H1 (cell line): ENCODE results near the gene HSPB1. TPM values are rescaled to one million over a fixed set of nuclear protein-coding genes. Genes with fewer than 3 reads are reported as not detected.

Source experiments
- CTCF ChIA-PET: fragments of 300-600 bp; sonication (Branson Sonifier 250); formaldehyde crosslinking; loops from one replicate; lab custom pipeline; 2021; ENCODE audit not compliant: partially characterized antibody; lab: Charles Lee
- POLR2A ChIA-PET: fragments of 300-600 bp; sonication (Branson Sonifier 250); formaldehyde crosslinking; loops from one replicate; lab custom pipeline; 2021; ENCODE audit warnings: inconsistent platforms; ENCODE audit not compliant: partially characterized antibody; lab: Charles Lee
- DNase-seq, 2 experiments: peaks; one replicate each; pipeline versions ENCODE4 v3.0.0 to v3.0.0-alpha.2; 2010 to 2022; ENCODE audit warnings: low spot score in 2 of 2, low read depth in 1 of 2, mixed read lengths in 1 of 2
- FAIRE-seq: peaks from 2 replicates; lab custom pipeline; 2011; peaks lifted over from hg19 to GRCh38; lab: Jason Lieb, UNC
- H2AFZ ChIP-seq: 2 replicates; pipeline ENCODE4 v1.8.1; 2012; ENCODE audit warnings: low read length, inconsistent platforms
- H2AK5ac ChIP-seq: 2 replicates; pipeline ENCODE4 v1.6.1; 2013; ENCODE audit warnings: low read depth, low read length
- H2BK120ac ChIP-seq: replicated peaks from 2 replicates; pipeline ENCODE3; 2013; ENCODE audit warnings: low read depth, low read length, inconsistent platforms
- H2BK12ac ChIP-seq: 2 replicates; pipeline ENCODE4 v1.6.1; 2013; ENCODE audit warnings: low read depth, low read length
- H2BK15ac ChIP-seq: 2 replicates; pipeline ENCODE4 v1.6.1; 2013; ENCODE audit warnings: low read length
- H2BK20ac ChIP-seq: 2 replicates; pipeline ENCODE4 v1.6.1; 2013; ENCODE audit warnings: low read length
- H2BK5ac ChIP-seq: 2 replicates; pipeline ENCODE4 v1.6.1; 2013; ENCODE audit warnings: low read depth, low read length
- H3K14ac ChIP-seq: 2 replicates; pipeline ENCODE4 v1.6.1; 2013; ENCODE audit warnings: inconsistent platforms; ENCODE audit not compliant: insufficient read length
- H3K18ac ChIP-seq: 2 replicates; pipeline ENCODE4 v1.6.1; 2013; ENCODE audit warnings: low read length; ENCODE audit errors: extremely low read depth
- H3K23ac ChIP-seq: 2 replicates; pipeline ENCODE4 v1.6.1; 2013; ENCODE audit warnings: inconsistent platforms; ENCODE audit not compliant: insufficient read length
- H3K23me2 ChIP-seq: 2 replicates; pipeline ENCODE4 v1.6.1; 2013; ENCODE audit warnings: low read depth, low read length
- H3K27ac ChIP-seq: 2 replicates; pipeline ENCODE4 v1.6.1; 2011; ENCODE audit warnings: low read depth, low read length, inconsistent platforms
- H3K27me3 ChIP-seq, 4 experiments: replicated peaks in 1 of 4; 1 replicate in 1 of 4; 2 replicates in 3 of 4; pipeline versions ENCODE4 v1.6.1 to v1.8.1; 2011 to 2013; ENCODE audit warnings: low read length in 3 of 4, mild to moderate bottlenecking in 3 of 4, inconsistent platforms in 2 of 4, mixed read lengths in 2 of 4, moderate library complexity in 1 of 4; ENCODE audit not compliant: control insufficient read depth in 3 of 4, insufficient read depth in 3 of 4; ENCODE audit errors: extremely low read depth in 1 of 4
- H3K36me3 ChIP-seq, 4 experiments: 2 replicates each; pipeline versions ENCODE4 v1.6.1 to v1.8.1; 2011 to 2013; ENCODE audit warnings: mild to moderate bottlenecking in 4 of 4, low read length in 3 of 4, moderate library complexity in 2 of 4, control low read depth in 1 of 4, inconsistent platforms in 1 of 4; ENCODE audit not compliant: insufficient read depth in 4 of 4, control insufficient read depth in 2 of 4
- H3K4ac ChIP-seq: replicated peaks from 2 replicates; pipeline ENCODE3; 2013; ENCODE audit warnings: low read length, low read depth, mixed read lengths, inconsistent platforms; ENCODE audit not compliant: insufficient read length
- H3K4me1 ChIP-seq, 4 experiments: replicated peaks in 1 of 4; 1 replicate in 1 of 4; 2 replicates in 3 of 4; pipeline versions ENCODE4 v1.6.1 to v1.8.1; 2011 to 2013; ENCODE audit warnings: low read length in 3 of 4, inconsistent platforms in 2 of 4, mixed read lengths in 1 of 4; ENCODE audit not compliant: insufficient read depth in 4 of 4, control insufficient read depth in 3 of 4
- H3K4me2 ChIP-seq, 2 experiments: 2 replicates each; pipeline versions ENCODE4 v1.6.1 to v1.8.1; 2011 to 2013; ENCODE audit warnings: low read depth in 2 of 2, low read length in 2 of 2, control low read depth in 1 of 2, inconsistent platforms in 1 of 2, mild to moderate bottlenecking in 1 of 2; ENCODE audit not compliant: insufficient read depth in 1 of 2
- H3K4me3 ChIP-seq, 4 experiments: fragments of 200-600, 300-600 bp in 1 of 4; sonication (generic), shearing (Covaris generic), sonication (Bioruptor Twin) in 1 of 4; 2 replicates each; pipeline versions ENCODE4 v1.5.1 to v1.8.1; 2011 to 2016; ENCODE audit warnings: low read length in 4 of 4, low read depth in 3 of 4, control low read depth in 2 of 4, inconsistent platforms in 2 of 4, mild to moderate bottlenecking in 2 of 4, mixed read lengths in 1 of 4, moderate library complexity in 1 of 4; ENCODE audit not compliant: insufficient read depth in 2 of 4; ENCODE audit errors: extremely low read depth in 1 of 4
- H3K56ac ChIP-seq: replicated peaks from 2 replicates; pipeline ENCODE3; 2013; ENCODE audit warnings: low read depth, mild to moderate bottlenecking, mixed read lengths, low read length, inconsistent platforms; ENCODE audit not compliant: insufficient read length
- H3K79me1 ChIP-seq: 2 replicates; pipeline ENCODE4 v1.6.1; 2013; ENCODE audit warnings: low read depth, low read length, control low read depth
- H3K79me2 ChIP-seq, 2 experiments: 2 replicates each; pipeline versions ENCODE4 v1.6.1 to v1.8.1; 2012 to 2013; ENCODE audit warnings: low read length in 2 of 2, mild to moderate bottlenecking in 2 of 2, inconsistent platforms in 1 of 2; ENCODE audit not compliant: insufficient read depth in 2 of 2, control insufficient read depth in 1 of 2
- H3K9ac ChIP-seq, 4 experiments: replicated peaks in 1 of 4; 1 replicate in 1 of 4; 2 replicates in 3 of 4; pipeline versions ENCODE4 v1.6.1 to v1.8.1; 2011 to 2013; ENCODE audit warnings: low read depth in 3 of 4, low read length in 3 of 4, control low read depth in 2 of 4, mild to moderate bottlenecking in 2 of 4, moderate library complexity in 2 of 4, inconsistent platforms in 1 of 4; ENCODE audit errors: extremely low read depth in 1 of 4
- H3K9me3 ChIP-seq, 2 experiments: 2 replicates each; pipeline versions ENCODE4 v1.6.1 to v1.8.1; 2012 to 2013; ENCODE audit warnings: mild to moderate bottlenecking in 2 of 2, moderate library complexity in 2 of 2, control low read depth in 1 of 2, inconsistent platforms in 1 of 2, low read depth in 1 of 2, low read length in 1 of 2, mixed read lengths in 1 of 2; ENCODE audit not compliant: insufficient read depth in 2 of 2
- H4K20me1 ChIP-seq, 2 experiments: replicated peaks in 1 of 2; 2 replicates each; pipeline versions ENCODE3 to v1.8.1; 2011 to 2013; ENCODE audit warnings: inconsistent platforms in 2 of 2, low read length in 2 of 2, mild to moderate bottlenecking in 1 of 2; ENCODE audit not compliant: insufficient read depth in 2 of 2, control insufficient read depth in 1 of 2
- H4K5ac ChIP-seq: 2 replicates; pipeline ENCODE4 v1.6.1; 2013; ENCODE audit warnings: low read length, low read depth, mixed read lengths, inconsistent platforms; ENCODE audit not compliant: insufficient read length
- H4K8ac ChIP-seq: 2 replicates; pipeline ENCODE4 v1.8.0; 2013; ENCODE audit warnings: mild to moderate bottlenecking, moderate library complexity, low read length, inconsistent platforms; ENCODE audit not compliant: insufficient read depth; ENCODE audit errors: extremely low read depth
- H4K91ac ChIP-seq: replicated peaks from 2 replicates; pipeline ENCODE3; 2013; ENCODE audit warnings: low read length, mixed read lengths, inconsistent platforms; ENCODE audit not compliant: insufficient read length
- EGR1 ChIP-seq: IDR thresholded peaks from 2 replicates; pipeline ENCODE4 v1.6.1; 2011; ENCODE audit warnings: low read depth, low read length, borderline replicate concordance
- HDAC2 ChIP-seq, 2 experiments: fragments of 300-600 bp in 1 of 2; sonication (generic) in 1 of 2; IDR thresholded peaks; 2 replicates each; pipeline ENCODE4 v1.6.1; 2011 to 2012; ENCODE audit warnings: low read depth in 2 of 2, low read length in 2 of 2, mild to moderate bottlenecking in 2 of 2, moderate library complexity in 2 of 2, borderline replicate concordance in 1 of 2, inconsistent platforms in 1 of 2
- KDM1A ChIP-seq: fragments of 200-600, 300-600 bp; sonication (generic); IDR thresholded peaks from 2 replicates; pipeline ENCODE4 v1.7.1; 2016; ENCODE audit warnings: mild to moderate bottlenecking, low read length, borderline replicate concordance
- KDM4A ChIP-seq: IDR thresholded peaks from one replicate; pipeline ENCODE4 v1.7.1; 2012; ENCODE audit warnings: low read depth, mild to moderate bottlenecking, moderate library complexity, low read length, inconsistent platforms; ENCODE audit not compliant: severe bottlenecking
- RNF2 ChIP-seq: fragments of 200-900, 300-1000 bp; sonication (generic); IDR thresholded peaks from 2 replicates; pipeline ENCODE4 v1.7.1; 2016; ENCODE audit warnings: borderline replicate concordance, low read depth, mild to moderate bottlenecking, antibody characterized with exemption, low read length; ENCODE audit not compliant: poor library complexity, severe bottlenecking; ENCODE audit errors: missing control alignments
- SIN3A ChIP-seq, 2 experiments: IDR thresholded peaks in 1 of 2; conservative IDR thresholded peaks in 1 of 2; 2 replicates each; pipeline ENCODE4 v1.6.1; 2011 to 2012; ENCODE audit warnings: low read length in 2 of 2, improper control_type of control experiment in 1 of 2, low read depth in 1 of 2, mild to moderate bottlenecking in 1 of 2
- SUZ12 ChIP-seq: fragments of 200-600 bp; sonication (generic); IDR thresholded peaks from 2 replicates; pipeline ENCODE4 v1.6.1; 2012; ENCODE audit warnings: mild to moderate bottlenecking, inconsistent platforms, low read length, moderate library complexity, mixed read lengths
- TAF7 ChIP-seq: optimal IDR thresholded peaks from 2 replicates; pipeline ENCODE3; 2011; ENCODE audit warnings: low read depth, mild to moderate bottlenecking, inconsistent platforms, low read length, moderate library complexity, borderline replicate concordance
- TCF12 ChIP-seq: IDR thresholded peaks from 2 replicates; pipeline ENCODE4 v1.6.1; 2011; ENCODE audit warnings: low read depth, mild to moderate bottlenecking, low read length
- ZNF274 ChIP-seq: IDR thresholded peaks from 2 replicates; pipeline ENCODE4 v1.7.0; 2012; ENCODE audit warnings: low read length, borderline replicate concordance; ENCODE audit errors: extremely low read depth
- WGBS, 2 experiments: shearing (Covaris generic) in 1 of 2; methylation state at CpG; one replicate each; pipeline versions ENCODE4 v1.1.6 to v1.1.7; 2013 to 2015; ENCODE audit warnings: low lambda C conversion rate in 2 of 2, mixed read lengths in 2 of 2, inconsistent platforms in 1 of 2, low coverage in 1 of 2, missing lambda C conversion rate in 1 of 2; ENCODE audit not compliant: insufficient replicate concordance in 2 of 2, insufficient coverage in 1 of 2, insufficient read length in 1 of 2; ENCODE audit errors: extremely low coverage in 1 of 2, missing lambda C conversion rate in 1 of 2; 5-methylcytosine and 5-hydroxymethylcytosine counted together
- polyA plus RNA-seq, 7 experiments: library from polyadenylated mRNA; depleted of rRNA in 3 of 7; stranded (reverse) in 5 of 7; unstranded in 2 of 7; fragments of >200 nt in 5 of 7; fragments of 200-250 nt in 2 of 7; gene quantifications; 1 replicate in 5 of 7; 2 replicates in 1 of 7; 4 replicates in 1 of 7; pipeline versions ENCODE4 v1.2.1 to v1.2.3, GENCODE V29; 2011 to 2013; ENCODE audit warnings: missing spikeins in 2 of 7, mixed read lengths in 2 of 7
- total RNA-seq: library from RNA; stranded (reverse); fragmentation: NEBNext Ultra II Directional; extraction: Animal tissue kit (Norgen Biotek cat#: 25700); gene quantifications from 2 replicates; pipeline ENCODE4 v1.2.1, GENCODE V29; 2021
- TF ChIP-seq, protein P1 (sequence below): IDR thresholded peaks from 2 replicates; pipeline ENCODE4 v1.6.1; 2012; ENCODE audit warnings: inconsistent platforms
- TF ChIP-seq, protein P2 (sequence below): IDR thresholded peaks from 2 replicates; pipeline ENCODE4 v1.6.1; 2012; ENCODE audit warnings: inconsistent platforms

HSPB1 gene
- total and polyA plus RNA-seq, 2 of the 8 experiments (the other 6 are each of a cell fraction or from before 2014, with no cell fraction given): 165 to 254 TPM

- H3K27me3 ChIP-seq: peaks cover 0 to 6% (median 4%) of the 10 kb centered on the region in 4 experiments; a peak in 3 of 7 replicates
- H3K4me1 ChIP-seq: peaks cover 0 to 5% (median under 1%) of the 10 kb centered on the region in 4 experiments; a peak in 1 of 7 replicates
- no peak overlapping the region for H4K8ac ChIP-seq
- no peaks in the 10 kb centered on the region for H3K36me3 ChIP-seq
- no peaks in the 10 kb centered on the region for H3K79me1 ChIP-seq
- no peak overlapping the region for H3K14ac ChIP-seq
- H3K18ac ChIP-seq: no peak overlapping the region
- H4K5ac ChIP-seq: no peak overlapping the region
- no peak for FAIRE-seq
- H3K27ac ChIP-seq: no peak overlapping the region
- H2AK5ac ChIP-seq: no peak overlapping the region
- H3K4me2 ChIP-seq: no peak overlapping the region
- WGBS, 2 experiments: 90% methylated on average over 3 of the region's 3 CpGs; no CpG with 5 or more reads in 1 of the 2 experiments
- no peaks in the 10 kb centered on the region for H4K20me1 ChIP-seq
- no peak overlapping the region for H2BK15ac ChIP-seq
- H2BK12ac ChIP-seq: no peak overlapping the region; the same call in 1 of the 2 replicates
- ChIA-PET POLR2A (no interaction called here), CTCF (interaction anchor here (5.0 to 20.9 kb wide), 2 partner anchors 10 to 13 kb away, joined by 41 to 426 read pairs; no protein-coding TSS in a partner anchor)
- no peak for DNase-seq
- no peak overlapping the region for H2BK5ac ChIP-seq
- H3K23me2 ChIP-seq: peaks cover 4% of the 10 kb centered on the region; the same call in 1 of the 2 replicates
- H3K4me3 ChIP-seq: no peak overlapping the region
- H4K91ac ChIP-seq: no peak overlapping the region
- H3K79me2 ChIP-seq: no peaks in the 10 kb centered on the region
- H3K9ac ChIP-seq: no peak overlapping the region
- H2AFZ ChIP-seq: no peak overlapping the region
- no peak overlapping the region for H3K23ac ChIP-seq
- no peak overlapping the region for H2BK120ac ChIP-seq
- no peaks in the 10 kb centered on the region for H3K9me3 ChIP-seq
- H3K56ac ChIP-seq: no peak overlapping the region
- H3K4ac ChIP-seq: no peak overlapping the region
- no peak overlapping the region for H2BK20ac ChIP-seq
- TF ChIP-seq, protein P1, sequence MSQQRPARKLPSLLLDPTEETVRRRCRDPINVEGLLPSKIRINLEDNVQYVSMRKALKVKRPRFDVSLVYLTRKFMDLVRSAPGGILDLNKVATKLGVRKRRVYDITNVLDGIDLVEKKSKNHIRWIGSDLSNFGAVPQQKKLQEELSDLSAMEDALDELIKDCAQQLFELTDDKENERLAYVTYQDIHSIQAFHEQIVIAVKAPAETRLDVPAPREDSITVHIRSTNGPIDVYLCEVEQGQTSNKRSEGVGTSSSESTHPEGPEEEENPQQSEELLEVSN: no peak
- no peak for TF ChIP-seq SUZ12
- TF ChIP-seq EGR1: no peak
- no peak for TF ChIP-seq SIN3A (conservative IDR thresholded peaks at IDR 0.05 in 1 of 2, IDR thresholded peaks at IDR 0.05 in 1 of 2; ENCODE audit: low read depth in 1 of 2, low read length in 2 of 2)
- TF ChIP-seq RNF2: no peak
- no peak for TF ChIP-seq KDM4A
- TF ChIP-seq KDM1A: no peak
- TF ChIP-seq TCF12: no peak
- TF ChIP-seq ZNF274: no peak
- TF ChIP-seq HDAC2 (IDR thresholded peaks at IDR 0.05; ENCODE audit: borderline replicate concordance in 1 of 2, low read depth in 2 of 2, low read length in 2 of 2): no peak
- TF ChIP-seq, protein P2, sequence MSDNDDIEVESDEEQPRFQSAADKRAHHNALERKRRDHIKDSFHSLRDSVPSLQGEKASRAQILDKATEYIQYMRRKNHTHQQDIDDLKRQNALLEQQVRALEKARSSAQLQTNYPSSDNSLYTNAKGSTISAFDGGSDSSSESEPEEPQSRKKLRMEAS: no peak
- TF ChIP-seq TAF7: no peak
Measured at GRCh38 chr7:76301000-76301399, 1.5 kb upstream of the HSPB1 start.
